Stromal cell of bone marrow (primary cell): ENCODE measurements around the gene SOX12.
"Not testable (repeated sequence)": the region's sequence is repeated elsewhere in the genome, so short reads cannot be mapped to it uniquely, and the experiment has no call there.

Experiments
- DNase-seq: peaks from one replicate; pipeline ENCODE4 v3.0.0-alpha.2; 2012; ENCODE audit warnings: low read depth

Gene SOX12

GRCh38 chr20:328975-329695, 3.8 kb downstream of the SOX12 start:
- DNase-seq: no peak

DNA sequence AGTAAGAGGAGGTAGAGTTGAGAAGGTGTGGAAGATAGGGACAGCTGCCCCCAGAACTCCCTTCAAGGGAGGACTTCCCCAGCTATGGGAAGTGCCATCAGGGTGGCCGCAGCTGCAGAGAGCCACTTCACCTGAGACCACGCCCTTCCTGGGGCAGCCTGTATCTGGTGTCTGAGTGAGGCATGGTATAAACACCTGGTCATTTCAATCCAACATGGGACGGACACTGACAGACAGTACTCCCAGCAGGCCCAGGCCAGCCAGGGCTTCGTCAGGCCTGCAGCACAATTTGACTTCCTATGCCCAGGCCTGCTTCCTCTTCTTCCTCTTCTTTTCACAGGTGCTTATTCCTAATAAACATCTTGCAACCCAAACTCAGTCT, 4.5 kb downstream of the SOX12 start:
- DNase-seq: no peak

DNA sequence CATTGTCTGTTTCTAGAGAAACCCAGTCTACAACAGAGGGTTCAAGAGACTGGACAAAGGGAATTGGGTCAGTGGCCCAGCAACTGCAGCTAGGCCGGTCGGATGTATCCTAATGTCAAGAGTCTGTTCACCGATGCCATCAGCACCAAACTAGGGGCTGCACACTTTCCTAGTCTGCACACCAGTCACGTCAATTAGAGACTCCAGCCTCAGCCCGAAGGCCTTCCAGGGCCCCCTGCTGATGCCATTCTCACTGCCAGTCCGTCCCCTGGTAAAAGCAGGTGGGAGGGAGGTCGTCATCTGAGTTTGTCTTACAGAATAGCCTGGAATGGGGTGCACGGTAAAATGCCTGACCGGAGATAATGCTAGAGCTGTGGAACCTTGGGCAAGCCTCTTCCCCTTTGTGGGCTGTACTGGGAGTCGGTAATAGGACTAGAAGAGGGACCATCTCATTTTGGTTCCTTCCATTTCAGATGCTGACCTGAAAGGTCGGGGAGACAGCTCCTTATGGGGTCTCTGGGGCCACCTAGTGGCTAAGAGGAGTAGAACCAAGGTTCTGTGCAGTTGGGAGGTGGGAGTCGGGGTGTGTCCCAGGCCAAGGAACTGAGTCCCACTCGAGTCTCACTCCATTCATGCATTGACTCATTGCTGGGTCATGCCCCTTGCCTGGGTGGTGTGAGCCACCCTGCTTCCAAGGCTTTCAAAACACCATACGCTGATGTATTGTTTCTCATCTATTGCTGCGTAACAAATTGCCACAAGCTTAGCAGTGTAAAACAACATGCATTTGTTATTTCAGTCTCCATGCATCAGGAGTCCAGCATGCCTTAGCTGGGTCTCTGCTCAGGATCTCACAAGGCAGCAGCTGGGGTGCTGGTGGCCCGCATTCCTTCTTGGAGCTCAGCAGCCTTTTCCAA, 5.1 kb downstream of the SOX12 start:
- DNase-seq: peak; percentile 52

DNA sequence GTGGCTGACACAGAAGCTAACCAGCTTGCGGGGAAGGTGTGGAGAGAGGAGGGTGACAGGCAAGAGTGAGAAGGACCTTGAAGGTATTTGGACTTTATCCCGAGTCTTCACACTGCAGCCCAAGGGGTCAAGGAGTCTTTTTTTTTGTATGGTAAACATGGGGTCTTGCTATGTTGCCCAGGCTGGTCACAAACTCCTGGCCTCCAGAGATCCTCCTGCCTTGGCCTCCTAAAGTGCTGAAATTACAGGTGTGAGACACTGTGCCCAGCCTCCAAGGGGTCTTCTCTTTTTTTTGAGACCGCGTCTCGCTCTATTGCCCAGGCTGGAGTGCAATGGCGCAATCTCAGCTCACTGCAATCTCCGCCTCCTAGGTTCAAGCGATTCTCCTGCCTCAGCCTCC, 9.2 kb downstream of the SOX12 start:
- no peak for DNase-seq

GRCh38 chr20:336040-336439, 10.7 kb downstream of the SOX12 start:
- DNase-seq: not testable (repeated sequence)

DNA sequence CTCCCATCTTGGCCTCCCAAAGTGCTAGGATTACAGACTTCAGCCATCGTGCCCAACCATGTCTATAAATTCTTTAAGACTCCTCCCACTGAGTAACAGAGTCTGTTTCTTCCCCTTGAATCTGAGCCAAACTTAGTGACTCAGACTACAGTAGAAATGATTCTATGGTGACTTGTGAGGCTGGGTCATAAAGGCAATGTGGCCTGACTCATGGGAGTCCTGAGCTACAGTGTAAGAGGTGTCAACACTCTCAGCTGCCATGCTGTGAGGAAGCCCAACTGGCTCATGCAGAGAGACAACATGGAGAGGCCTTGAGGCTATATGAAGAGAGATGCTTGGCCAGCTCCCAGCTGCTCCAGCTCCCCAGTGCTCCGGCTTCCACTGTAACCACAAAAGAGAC, 16.3 kb downstream of the SOX12 start:
- peak; percentile 74 for DNase-seq

DNA sequence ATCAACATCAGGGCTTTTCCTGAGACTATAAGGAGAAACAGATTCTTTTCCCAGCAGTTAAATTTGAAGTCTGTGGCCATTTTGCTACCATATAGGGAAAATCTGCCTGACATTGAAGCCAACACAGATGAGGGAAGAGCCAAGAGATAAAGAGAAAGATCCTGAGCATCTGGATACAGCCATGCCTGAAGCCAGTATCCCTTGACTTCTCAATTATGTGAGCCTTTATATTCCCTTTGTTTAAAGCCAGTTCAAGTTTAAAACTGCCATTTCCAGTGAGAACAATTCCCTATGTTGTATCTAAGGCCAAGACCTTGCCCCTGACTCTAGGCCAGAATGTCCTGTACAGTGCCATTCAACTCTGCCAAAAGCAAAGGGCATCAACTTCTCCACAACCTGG, 17.8 kb downstream of the SOX12 start:
- no peak for DNase-seq

GRCh38 chr20:346033-346639, 20.8 kb downstream of the SOX12 start:
- no peak for DNase-seq

GRCh38 chr20:346640-347316, 21.4 kb downstream of the SOX12 start, which contains the start of gene NRSN2:
Gene NRSN2, plus strand, starts transcription at chr20:347111. Its CDS starts 2,533 bp downstream, at chr20:349644.
- DNase-seq: peak; percentile 31

DNA sequence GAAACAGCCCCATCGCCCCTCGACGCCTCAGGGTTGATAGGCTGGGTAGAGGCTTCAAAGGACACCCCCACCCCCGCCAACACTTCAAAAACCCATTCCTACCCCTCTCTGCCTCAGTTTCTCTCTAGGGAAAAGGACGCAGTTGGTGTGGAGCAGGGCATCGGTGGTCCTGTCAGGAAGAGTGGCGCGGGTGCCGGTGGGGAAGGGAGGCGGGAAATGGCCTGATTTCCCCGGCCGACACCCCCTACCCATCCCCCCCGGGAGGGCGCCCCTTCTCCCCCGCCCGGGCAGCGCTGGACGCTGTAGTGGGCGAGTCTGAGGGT, 21.9 kb downstream of the SOX12 start:
- no peak for DNase-seq

- DNase-seq: peak; percentile 87
Observed at GRCh38 chr20:347640-348484, 22.5 kb downstream of the SOX12 start.

DNA sequence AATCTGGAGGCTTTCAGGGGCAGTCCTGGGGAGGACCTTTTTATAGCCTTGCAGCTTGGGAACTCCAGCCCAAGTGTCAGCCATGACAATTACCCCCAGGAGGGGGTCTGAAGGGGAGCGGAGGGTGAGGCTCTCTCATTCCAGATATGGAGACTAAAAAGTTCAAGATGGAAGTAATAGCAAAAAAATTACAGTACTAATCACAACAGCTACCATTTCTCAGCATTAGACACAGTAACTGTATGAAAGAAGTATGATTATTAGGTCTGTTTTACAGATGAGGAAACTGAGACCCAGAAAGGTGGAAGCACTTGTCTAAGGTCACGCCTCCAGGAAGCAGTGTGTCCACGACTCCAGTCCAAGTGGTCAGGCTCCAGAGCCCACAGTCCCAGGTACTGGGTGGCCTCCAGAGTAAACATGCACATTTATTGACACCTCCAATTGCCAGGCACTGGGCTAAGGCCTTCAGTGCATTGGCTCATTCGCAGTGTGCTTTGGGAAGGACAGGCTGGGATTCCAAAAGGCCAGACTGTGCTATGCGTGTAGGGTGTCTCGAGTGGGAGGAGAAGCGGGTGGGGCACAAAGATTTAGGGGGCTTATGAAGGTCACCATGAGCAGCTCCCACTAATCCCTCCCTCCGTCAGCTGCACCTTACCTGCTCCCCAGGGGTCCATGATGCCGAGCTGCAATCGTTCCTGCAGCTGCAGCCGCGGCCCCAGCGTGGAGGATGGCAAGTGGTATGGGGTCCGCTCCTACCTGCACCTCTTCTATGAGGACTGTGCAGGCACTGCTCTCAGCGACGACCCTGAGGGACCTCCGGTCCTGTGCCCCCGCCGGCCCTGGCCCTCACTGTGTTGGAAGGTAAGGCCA, 23.9 kb downstream of the SOX12 start:
- no peak for DNase-seq

DNA sequence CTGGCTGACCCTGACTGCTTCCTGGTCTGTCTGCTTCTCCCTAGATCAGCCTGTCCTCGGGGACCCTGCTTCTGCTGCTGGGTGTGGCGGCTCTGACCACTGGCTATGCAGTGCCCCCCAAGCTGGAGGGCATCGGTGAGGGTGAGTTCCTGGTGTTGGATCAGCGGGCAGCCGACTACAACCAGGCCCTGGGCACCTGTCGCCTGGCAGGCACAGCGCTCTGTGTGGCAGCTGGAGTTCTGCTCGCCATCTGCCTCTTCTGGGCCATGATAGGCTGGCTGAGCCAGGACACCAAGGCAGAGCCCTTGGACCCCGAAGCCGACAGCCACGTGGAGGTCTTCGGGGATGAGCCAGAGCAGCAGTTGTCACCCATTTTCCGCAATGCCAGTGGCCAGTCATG, 27.8 kb downstream of the SOX12 start:
- no peak for DNase-seq

- peak; percentile 52 for DNase-seq
Observed at GRCh38 chr20:354298-354977, 29.1 kb downstream of the SOX12 start.

GRCh38 chr20:356154-356553, 30.8 kb downstream of the SOX12 start:
- DNase-seq: not testable (repeated sequence)

DNA sequence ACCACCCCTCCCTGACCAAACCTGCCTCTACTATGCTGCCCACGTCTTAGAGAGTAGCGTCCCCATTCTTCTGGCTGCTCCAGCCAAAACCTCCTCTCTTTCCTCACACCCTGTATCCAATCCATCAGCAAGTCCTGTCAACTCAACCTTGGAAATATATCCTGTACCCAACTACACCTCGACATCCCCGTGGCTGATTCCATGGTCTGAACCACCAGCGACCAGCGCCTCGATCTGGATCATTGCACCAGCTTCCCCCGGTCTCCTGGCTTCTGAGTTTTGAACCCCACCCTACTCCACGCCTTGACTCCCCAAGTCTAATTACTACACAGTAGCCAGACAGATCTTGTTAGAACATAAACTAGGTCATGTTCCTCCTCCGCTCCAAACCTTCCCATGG, 31.4 kb downstream of the SOX12 start:
- no peak for DNase-seq

GRCh38 chr20:358891-359555, 33.7 kb downstream of the SOX12 start:
- DNase-seq: no peak

DNA sequence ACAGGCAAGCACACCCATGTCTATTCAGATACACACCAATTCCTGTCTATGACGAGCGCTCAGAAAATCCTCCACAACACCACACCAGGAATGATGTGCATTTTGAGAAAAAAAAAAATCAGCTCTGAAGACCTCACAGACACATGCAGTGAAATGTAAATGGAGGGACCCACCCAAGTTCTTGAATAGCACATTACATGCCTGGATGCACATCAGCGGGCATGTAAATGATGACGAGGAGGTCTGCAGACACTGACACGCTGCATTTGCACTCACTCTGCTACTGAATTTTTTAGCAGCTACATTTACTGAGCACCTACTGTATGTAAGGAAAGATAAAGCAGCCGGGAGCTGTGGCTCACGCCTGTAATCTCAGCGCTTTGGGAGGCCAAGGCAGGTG, 36.2 kb downstream of the SOX12 start:
- DNase-seq: no peak
